Kidney (tissue), 14 donors: ENCODE data around the gene TMEM109. TPM values are rescaled to one million over a fixed set of nuclear protein-coding genes. Genes with fewer than 3 reads are reported as not detected.

ENCODE experiments used
- DNase-seq, 5 donors: peaks; one replicate each; pipeline ENCODE4 v3.0.0-alpha.2; 2013 to 2020
- FAIRE-seq: peaks from 2 replicates; lab custom pipeline; 2012; peaks lifted over from hg19 to GRCh38; lab: Jason Lieb, UNC
- H3K27ac ChIP-seq, 2 donors: one replicate each; pipeline ENCODE4 v1.7.0; 2013; ENCODE audit warnings: low read depth in 2 of 2, low read length in 2 of 2, inconsistent platforms in 1 of 2
- H3K27me3 ChIP-seq: one replicate; pipeline ENCODE4 v1.7.1; 2013; ENCODE audit warnings: low read length, inconsistent platforms; ENCODE audit not compliant: control insufficient read depth, insufficient read depth
- H3K36me3 ChIP-seq, 3 donors: one replicate each; pipeline versions ENCODE4 v1.7.0 to v1.7.1; 2013; ENCODE audit warnings: low read length in 3 of 3, control low read depth in 1 of 3, inconsistent platforms in 1 of 3; ENCODE audit not compliant: insufficient read depth in 3 of 3, control insufficient read depth in 2 of 3
- H3K4me1 ChIP-seq, 3 donors: one replicate each; pipeline versions ENCODE4 v1.7.0 to v1.7.1; 2013; ENCODE audit warnings: low read length in 3 of 3, inconsistent platforms in 1 of 3, low read depth in 1 of 3; ENCODE audit not compliant: control insufficient read depth in 2 of 3, insufficient read depth in 2 of 3
- H3K4me3 ChIP-seq, 3 donors: one replicate each; pipeline versions ENCODE4 v1.7.0 to v1.8.1; 2013; ENCODE audit warnings: low read length in 3 of 3, control low read depth in 1 of 3, inconsistent platforms in 1 of 3
- H3K9ac ChIP-seq, 3 donors: one replicate each; pipeline versions ENCODE4 v1.7.0 to v1.7.1; 2013; ENCODE audit warnings: low read length in 3 of 3, control low read depth in 1 of 3, inconsistent platforms in 1 of 3
- H3K9me3 ChIP-seq, 3 donors: one replicate each; pipeline versions ENCODE4 v1.7.0 to v1.7.1; 2013; ENCODE audit warnings: low read length in 3 of 3, control low read depth in 1 of 3, inconsistent platforms in 1 of 3; ENCODE audit not compliant: control insufficient read depth in 2 of 3, insufficient read depth in 1 of 3
- intact Hi-C: fragments of 100-400 bp; cut with DNase I; formaldehyde crosslinking; loops from one replicate; pipeline ENCODE4 v1.11.1; 2022
- polyA plus RNA-seq: library from polyadenylated mRNA; stranded (reverse); fragments of 350-450 nt; fragmentation: Illumina TruSeq; extraction: RNeasy Lipid Tissue Mini Kit (QIAGEN cat#74804); gene quantifications from one replicate; pipeline ENCODE4 v1.2.3, GENCODE V29; 2014; ENCODE audit warnings: low read depth, low replicate concordance; ENCODE audit not compliant: insufficient read depth
- total RNA-seq: library from RNA; stranded (reverse); fragmentation: NEBNext Ultra II Directional; extraction: Animal tissue kit (Norgen Biotek cat#: 25700); gene quantifications from one replicate; pipeline ENCODE4 v1.2.1, GENCODE V29; 2021
- TF ChIP-seq, protein P1 (sequence below): IDR thresholded peaks from 3 replicates; pipeline ENCODE4 v1.5.1; 2012; ENCODE audit warnings: mild to moderate bottlenecking, moderate library complexity, borderline replicate concordance; ENCODE audit not compliant: insufficient read depth; ENCODE audit errors: extremely low read depth
- donor health status: control.
- donor health status: control.
- donor health status: control.
- donor health status: control.
- donor health status: control.
- donor health status: DM: yes; HTN: yes; CAD: no.
- donor health status: Normal renal cell carcinoma (clear cell type).

Gene TMEM109
- total and polyA plus RNA-seq, 2 donors from 2014 or later: 130 to 139 TPM

DNA sequence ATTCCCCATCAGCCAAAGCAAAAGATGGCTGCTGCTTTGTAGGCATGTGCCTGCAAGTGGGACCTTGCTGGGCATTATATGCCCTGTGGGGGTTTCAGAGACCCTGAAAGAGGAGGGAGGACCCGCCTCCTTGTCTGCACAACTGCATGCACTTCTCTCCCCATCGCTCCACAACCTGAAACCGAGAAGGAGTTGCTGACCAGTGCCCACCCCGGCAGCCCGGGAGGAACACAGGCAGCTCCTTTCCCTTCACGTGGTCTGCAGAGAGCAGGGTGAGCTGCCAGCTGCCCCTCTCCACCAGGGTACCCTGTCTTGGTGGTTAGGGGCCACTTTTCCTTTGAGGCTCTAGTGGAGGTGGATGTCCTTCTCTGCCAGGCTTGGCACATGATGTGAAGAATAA lies 8.9 kb downstream of the TMEM109 start:
- Histone ChIP-seq H3K4me3 (no peak overlapping the region), H3K27me3 (no peaks in the 10 kb centered on the region), H3K4me1 (peaks cover 0 to 10% (median 0%) of the 10 kb centered on the region in 3 donors), H3K9me3 (no peaks in the 10 kb centered on the region), H3K36me3 (peaks cover 8 to 31% (median 21%) of the 10 kb centered on the region in 3 donors), H3K27ac (no peak overlapping the region), H3K9ac (no peak overlapping the region)
- TF ChIP-seq, protein P1, sequence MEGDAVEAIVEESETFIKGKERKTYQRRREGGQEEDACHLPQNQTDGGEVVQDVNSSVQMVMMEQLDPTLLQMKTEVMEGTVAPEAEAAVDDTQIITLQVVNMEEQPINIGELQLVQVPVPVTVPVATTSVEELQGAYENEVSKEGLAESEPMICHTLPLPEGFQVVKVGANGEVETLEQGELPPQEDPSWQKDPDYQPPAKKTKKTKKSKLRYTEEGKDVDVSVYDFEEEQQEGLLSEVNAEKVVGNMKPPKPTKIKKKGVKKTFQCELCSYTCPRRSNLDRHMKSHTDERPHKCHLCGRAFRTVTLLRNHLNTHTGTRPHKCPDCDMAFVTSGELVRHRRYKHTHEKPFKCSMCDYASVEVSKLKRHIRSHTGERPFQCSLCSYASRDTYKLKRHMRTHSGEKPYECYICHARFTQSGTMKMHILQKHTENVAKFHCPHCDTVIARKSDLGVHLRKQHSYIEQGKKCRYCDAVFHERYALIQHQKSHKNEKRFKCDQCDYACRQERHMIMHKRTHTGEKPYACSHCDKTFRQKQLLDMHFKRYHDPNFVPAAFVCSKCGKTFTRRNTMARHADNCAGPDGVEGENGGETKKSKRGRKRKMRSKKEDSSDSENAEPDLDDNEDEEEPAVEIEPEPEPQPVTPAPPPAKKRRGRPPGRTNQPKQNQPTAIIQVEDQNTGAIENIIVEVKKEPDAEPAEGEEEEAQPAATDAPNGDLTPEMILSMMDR: no peak
- no peak for FAIRE-seq
- intact Hi-C loops: no loop called here
- no peak for DNase-seq

DNA sequence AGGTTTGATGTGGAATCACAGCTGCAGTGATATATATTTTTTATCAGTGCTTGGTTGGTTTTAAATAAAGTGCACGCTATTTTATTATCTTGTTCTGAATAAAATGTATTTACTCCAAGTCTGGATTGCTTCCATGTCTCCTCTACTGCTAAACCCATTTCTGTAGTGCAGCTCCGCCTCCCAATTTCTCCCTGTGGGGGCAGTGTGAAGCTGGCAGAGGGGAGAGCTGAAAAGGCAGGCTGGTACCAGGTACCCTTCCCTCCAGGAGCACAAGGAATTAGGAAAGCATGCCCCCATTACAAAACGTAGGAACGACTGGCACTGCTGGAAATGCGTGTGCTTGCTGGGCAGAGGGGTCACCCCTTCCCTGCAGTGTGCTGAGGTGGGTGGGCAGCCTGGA lies 9.4 kb downstream of the TMEM109 start:
- H3K9ac ChIP-seq: no peak overlapping the region
- H3K9me3 ChIP-seq: no peaks in the 10 kb centered on the region
- H3K36me3 ChIP-seq: peaks cover 8 to 31% (median 21%) of the 10 kb centered on the region in 3 donors
- H3K27me3 ChIP-seq: no peaks in the 10 kb centered on the region
- intact Hi-C loops: no loop called here
- FAIRE-seq (no peak), DNase-seq (no peak)
- H3K27ac ChIP-seq: no peak overlapping the region
- H3K4me3 ChIP-seq: no peak overlapping the region
- peaks cover 0 to 10% (median 0%) of the 10 kb centered on the region in 3 donors for H3K4me1 ChIP-seq
- TF ChIP-seq, protein P1: no peak

DNA sequence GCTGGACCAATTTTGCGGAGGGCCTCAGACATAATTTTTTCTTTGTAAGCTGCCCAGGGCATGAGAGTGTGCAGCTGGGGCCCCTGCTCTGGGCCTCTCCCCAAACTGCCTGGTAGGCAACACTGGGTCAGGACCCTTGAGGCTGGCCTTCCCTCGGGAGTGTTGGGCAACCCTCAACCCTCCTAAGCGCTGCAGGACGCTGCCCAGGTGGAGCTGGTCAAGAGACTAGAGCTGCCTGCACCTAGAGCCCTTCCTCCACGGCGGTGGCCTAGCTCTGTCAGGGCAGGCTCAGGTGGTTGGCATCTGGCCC lies 9.8 kb downstream of the TMEM109 start:
- DNase-seq (no peak), FAIRE-seq (no peak)
- TF ChIP-seq, protein P1: no peak
- Histone ChIP-seq H3K9ac (no peak overlapping the region), H3K27me3 (no peaks in the 10 kb centered on the region), H3K4me3 (no peak overlapping the region), H3K9me3 (no peaks in the 10 kb centered on the region), H3K27ac (no peak overlapping the region), H3K36me3 (peaks cover 8 to 31% (median 21%) of the 10 kb centered on the region in 3 donors), H3K4me1 (peaks cover 0 to 10% (median 0%) of the 10 kb centered on the region in 3 donors)
- intact Hi-C loops: no loop called here
